ENCODE results near the gene ZFP3.
"Not testable (repeated sequence)": the region's sequence is repeated elsewhere in the genome, so short reads cannot be mapped to it uniquely, and the experiment has no call there.

ZFP3 gene

GRCh38 chr17:5138616-5139457, 60.6 kb downstream of the ZFP3 start:
- DNase-seq (ENCODE audit: low read depth): no peak

GRCh38 chr17:5139458-5139732, 61.1 kb downstream of the ZFP3 start:
- DNase-seq (ENCODE audit: low read depth): no peak

GRCh38 chr17:5142877-5143276, 64.6 kb downstream of the ZFP3 start:
- DNase-seq (ENCODE audit: low read depth): not testable (repeated sequence)
